ENCODE results near the gene RSBN1L.

Gene RSBN1L

DNA sequence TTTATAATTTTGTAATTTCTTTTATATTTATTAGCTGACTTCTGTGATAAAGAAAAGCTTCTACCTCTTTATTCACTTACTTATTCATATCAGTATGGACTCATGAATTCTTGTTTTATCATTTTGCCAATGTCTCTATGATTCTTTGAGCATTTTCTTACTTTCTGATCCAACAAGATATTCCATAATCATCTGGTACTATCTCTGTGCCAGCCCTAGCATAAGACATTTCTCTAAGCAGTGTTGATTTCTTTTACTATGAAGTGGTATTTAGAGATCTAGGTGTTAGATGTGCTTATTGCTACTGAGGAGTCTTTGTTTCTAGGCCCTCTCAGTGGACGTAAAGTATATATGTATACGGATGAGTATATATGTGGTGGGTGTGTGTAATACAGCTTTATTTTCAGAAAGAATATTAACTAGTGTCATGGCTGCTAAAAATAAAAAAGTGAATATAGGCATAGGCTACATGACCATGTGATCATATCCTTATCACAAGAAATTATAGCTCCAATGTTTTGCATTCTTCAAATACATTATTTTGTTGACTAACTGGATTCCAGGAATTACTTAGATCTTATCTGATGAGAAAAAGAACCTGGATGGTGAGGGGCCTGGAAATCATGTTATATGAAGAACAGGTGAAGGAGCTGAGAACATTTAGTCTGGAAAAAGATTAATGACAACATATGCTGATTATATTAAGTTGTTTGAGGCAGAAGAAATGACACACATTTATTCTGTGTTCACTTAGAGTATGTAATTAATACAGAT lies 115.4 kb downstream of the RSBN1L start:
- DNase-seq = no peak

DNA sequence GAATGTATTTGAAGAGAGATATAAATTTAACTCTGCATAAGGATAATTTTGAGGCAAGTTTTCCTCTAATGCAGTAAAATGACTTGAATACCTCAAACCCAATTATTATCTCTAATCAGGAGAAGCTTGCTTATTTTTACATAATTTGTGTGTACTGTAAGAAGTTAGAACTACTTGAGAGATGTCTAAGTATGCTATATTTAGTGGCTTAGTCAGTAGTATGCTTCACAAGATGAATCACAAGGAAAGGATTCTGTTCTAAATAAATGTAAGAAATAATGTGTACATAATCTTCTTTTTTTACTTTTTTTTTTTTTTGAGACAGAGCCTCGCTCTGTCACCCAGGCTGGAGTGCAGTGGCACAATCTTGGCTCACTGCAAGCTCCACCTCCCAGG lies 116.0 kb downstream of the RSBN1L start:
- DNase-seq = no peak

DNA sequence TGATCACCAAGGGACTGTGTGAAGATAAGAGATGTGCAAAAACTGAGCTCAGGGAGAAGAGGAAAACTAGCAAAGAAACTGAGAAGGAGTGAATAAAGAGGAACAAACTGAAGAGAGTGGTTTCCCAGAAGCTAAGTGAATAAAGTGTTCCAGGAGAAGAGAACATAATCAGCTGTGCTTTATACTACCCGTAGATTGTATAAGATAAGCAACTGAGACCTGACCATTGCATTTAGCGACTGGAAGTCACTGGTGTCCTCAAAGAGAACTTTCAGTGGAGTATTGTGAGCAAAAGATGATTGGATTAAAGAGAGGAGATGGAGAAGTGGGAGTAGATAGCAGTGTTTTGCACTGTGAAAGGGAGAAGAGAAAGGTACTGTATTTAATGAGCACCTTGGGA lies 116.9 kb downstream of the RSBN1L start:
- no peak for DNase-seq

DNA sequence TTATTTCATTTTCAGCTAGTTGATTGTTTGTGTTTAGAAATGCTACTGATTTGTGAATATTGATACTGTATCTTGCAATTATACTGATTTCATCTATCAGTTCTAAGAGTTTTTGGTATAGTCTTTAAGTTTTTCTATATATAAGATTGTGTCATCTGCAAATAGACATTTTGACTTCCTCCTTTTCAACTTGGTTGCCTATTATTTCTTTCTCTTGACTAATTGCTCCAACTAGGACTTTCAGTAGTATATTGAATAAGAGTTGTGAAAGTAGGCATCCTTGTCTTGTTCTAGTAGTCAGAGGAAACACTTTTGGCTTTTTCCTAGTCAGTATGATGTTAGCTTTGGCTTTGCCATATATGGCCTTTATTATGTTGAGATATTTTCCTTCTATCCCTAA lies 122.8 kb downstream of the RSBN1L start:
- no peak for DNase-seq

DNA sequence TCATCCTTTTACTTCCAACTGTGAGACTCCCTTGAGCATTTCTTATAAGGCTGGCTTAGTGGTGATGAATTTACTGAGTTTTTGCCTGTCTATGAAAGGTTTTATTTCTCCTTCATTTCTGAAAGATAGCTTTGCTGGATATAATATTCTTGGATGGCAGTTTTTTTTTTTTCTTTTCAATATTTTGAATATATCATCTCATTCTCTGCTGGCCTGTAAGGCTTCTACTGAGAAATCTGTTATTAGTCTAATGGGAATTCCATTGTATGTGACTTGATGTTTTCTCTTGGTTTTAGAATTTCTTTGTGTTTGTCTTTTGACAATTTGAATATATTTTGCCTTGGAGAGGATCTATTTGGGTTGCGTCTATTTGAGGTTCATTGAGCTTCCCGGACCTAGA lies 124.7 kb downstream of the RSBN1L start:
- no peak for DNase-seq

- no peak for DNase-seq
These were observed 126.0 kb downstream of the RSBN1L start for GRCh38 chr7:77822269-77822668.

DNA sequence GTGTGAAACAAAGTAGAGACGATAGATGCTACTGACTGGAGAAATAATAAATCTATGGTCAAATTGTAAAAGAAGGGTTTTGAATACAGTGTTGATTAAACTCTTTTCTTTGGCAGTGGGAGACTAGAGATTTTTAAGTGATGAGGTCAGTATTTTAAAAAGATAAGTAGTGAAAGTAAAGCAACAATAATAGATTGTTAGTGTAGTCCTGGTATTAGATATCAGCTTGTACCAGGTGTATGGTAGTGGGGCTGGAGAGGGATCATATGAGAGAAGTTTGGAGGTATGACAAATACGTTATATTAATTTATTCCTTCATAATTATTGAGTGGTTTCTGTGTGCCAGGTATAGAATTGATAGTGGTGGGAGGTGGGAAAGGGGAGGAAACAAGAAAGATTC lies 127.5 kb downstream of the RSBN1L start:
- no peak for DNase-seq

DNA sequence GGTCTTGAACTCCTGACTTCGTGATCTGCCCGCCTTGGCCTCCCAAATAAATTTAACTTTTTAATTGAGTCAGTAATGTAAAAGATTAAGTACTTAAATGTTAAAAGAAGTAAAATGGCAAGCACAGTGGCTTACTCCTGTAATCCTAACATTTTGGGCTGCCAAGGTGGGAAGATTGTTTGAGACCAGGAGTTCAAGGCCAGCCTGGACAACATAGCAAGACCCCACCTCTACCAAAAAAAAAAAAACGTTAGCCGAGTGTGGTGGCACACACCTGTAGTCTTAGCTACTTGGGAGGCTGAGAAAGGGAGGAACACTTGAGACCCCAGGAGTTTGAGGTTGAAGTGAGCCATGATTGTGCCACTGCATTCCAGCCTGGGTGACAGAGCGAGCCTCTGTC lies 128.4 kb downstream of the RSBN1L start:
- no peak for DNase-seq

GRCh38 chr7:77825131-77825530 lies 128.9 kb downstream of the RSBN1L start:
- DNase-seq = no peak

- DNase-seq = no peak
These were observed 130.0 kb downstream of the RSBN1L start for GRCh38 chr7:77826300-77826699.

GRCh38 chr7:77827999-77828398 lies 131.7 kb downstream of the RSBN1L start:
- DNase-seq = no peak

DNA sequence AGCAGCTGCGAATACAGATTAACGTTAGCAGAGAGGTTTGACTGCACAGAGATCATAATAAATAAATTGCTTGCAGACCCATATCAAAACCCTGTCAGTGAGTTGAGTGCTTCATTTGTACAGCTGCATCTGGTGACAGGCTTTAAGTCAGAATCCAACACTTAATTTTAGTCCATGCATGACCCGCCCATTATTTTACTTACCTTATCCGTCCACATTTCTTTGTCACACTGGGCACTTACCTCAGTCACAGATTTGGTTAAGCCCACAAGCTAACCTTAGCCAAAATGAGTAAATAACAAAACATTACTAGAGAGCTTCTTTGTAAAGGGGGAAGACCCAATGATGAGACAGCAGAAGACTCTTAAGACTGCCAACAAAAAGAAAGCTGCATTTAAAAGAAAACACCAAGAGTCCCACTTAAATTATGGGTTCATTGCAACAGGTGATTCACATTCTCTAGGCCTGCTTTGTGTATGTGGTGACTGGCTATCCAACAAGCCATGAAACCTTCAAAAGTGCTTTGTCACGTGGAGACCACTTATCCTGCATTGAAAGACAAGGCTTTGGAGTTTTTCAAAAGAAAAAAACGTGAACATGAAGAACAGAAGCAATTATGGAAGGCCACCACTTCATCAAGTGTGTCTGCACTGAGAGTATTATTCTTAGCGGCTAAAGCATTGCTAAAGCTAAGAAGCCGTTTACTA lies 134.5 kb downstream of the RSBN1L start:
- DNase-seq = no peak

DNA sequence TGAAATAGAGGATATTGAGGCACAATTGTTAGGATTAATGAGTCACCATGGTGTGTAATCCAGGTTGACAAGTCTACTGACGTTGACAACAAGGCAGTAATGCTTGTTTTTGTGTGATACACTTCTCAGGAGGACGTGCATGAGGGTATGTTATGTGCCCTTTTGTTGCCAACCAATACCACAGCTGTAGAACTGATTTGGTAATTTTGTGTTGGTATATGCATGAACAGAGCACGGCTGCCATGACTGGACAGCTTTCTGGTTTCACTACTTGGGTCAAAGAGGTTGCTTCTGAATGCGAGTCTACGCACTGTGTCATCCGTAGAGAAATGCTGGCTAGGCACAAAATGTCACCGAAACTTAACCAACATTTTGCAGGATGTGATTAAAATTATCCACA lies 135.2 kb downstream of the RSBN1L start:
- DNase-seq = peak; percentile 5

DNA sequence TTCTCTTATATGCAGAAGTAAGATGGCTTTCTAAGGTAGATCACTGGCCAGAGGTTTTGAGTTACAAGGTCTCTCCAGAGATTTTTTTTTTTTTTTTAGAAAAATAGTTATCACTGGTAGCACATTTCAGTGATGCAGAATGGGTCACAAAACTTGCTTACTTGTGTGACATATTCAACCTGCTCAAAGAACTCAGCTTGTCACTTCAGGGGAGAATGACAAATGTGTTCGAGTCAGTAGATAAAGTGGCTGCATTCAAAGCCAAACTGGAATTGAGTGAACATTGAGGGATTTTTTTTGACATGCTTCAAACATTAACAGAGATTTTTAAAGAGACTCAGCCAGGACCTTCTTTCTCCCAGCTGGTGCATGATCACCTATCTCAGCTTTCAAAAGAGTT lies 135.7 kb downstream of the RSBN1L start:
- DNase-seq = no peak
